Bronchial epithelial cell (primary cell): ENCODE measurements around the gene SH3GL2. TPM values are rescaled to one million over a fixed set of nuclear protein-coding genes. Genes with fewer than 3 reads are reported as not detected.

Experiments used
- DNase-seq: peaks from one replicate; pipeline ENCODE4 v3.0.0-alpha.2; 2010; ENCODE audit warnings: low read depth
- FAIRE-seq: peaks from 2 replicates; lab custom pipeline; 2011; peaks lifted over from hg19 to GRCh38; lab: Jason Lieb, UNC
- H3K27me3 ChIP-seq: 2 replicates; pipeline ENCODE4 v1.5.1; 2011; ENCODE audit warnings: low read length; ENCODE audit not compliant: control insufficient read depth, insufficient read depth
- H3K36me3 ChIP-seq: 2 replicates; pipeline ENCODE4 v1.5.1; 2011; ENCODE audit warnings: low read length; ENCODE audit not compliant: control insufficient read depth, insufficient read depth
- H3K4me3 ChIP-seq: 2 replicates; pipeline ENCODE4 v1.5.1; 2011; ENCODE audit warnings: mild to moderate bottlenecking, low read depth, low read length, control low read depth
- total RNA-seq: library from RNA; depleted of rRNA; stranded (reverse); fragments of >200 nt; gene quantifications from 2 replicates; pipeline ENCODE4 v1.2.1, GENCODE V29; 2014
- TF ChIP-seq, protein P1 (sequence below): IDR thresholded peaks from 2 replicates; pipeline ENCODE4 v1.5.1; 2011; ENCODE audit warnings: mild to moderate bottlenecking, moderate library complexity, low read length, control low read depth, inconsistent platforms; ENCODE audit not compliant: insufficient read depth, severe bottlenecking

SH3GL2 gene
- total RNA-seq, 1 donor from 2014 or later, result not detected

DNA sequence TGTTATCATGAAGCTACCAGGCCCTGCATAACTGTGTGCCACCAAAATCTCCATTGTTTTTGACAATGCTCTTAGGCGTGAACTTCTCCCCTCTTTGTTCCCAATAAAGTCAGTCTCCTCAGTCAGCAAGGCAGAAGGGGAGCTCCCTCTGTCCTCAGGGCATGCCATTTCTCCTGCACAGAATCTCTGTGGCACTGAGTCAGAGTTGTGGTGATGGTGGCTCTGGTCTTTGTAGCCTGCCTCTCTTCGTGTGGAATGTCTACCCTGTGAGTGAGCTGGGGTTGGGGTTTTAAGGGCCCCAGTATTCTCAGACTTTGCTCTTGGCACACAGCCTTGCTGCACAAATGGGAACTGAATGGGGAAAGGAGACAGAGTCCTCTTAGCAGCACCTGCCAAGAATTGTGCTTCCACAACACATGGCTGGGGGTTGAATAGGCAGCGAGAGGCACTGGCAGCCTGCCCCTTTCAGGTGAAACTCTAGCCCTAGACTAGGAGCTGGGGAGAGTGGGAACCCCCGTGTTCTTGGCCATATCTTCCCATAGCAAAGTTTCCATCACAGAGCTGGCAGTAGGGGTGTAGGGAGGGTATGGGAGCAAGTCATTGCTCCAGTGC lies 146.6 kb downstream of the SH3GL2 start:
- Histone ChIP-seq H3K36me3 (no peaks in the 10 kb centered on the region), H3K27me3 (no peaks in the 10 kb centered on the region), H3K4me3 (no peak overlapping the region)
- TF ChIP-seq, protein P1, sequence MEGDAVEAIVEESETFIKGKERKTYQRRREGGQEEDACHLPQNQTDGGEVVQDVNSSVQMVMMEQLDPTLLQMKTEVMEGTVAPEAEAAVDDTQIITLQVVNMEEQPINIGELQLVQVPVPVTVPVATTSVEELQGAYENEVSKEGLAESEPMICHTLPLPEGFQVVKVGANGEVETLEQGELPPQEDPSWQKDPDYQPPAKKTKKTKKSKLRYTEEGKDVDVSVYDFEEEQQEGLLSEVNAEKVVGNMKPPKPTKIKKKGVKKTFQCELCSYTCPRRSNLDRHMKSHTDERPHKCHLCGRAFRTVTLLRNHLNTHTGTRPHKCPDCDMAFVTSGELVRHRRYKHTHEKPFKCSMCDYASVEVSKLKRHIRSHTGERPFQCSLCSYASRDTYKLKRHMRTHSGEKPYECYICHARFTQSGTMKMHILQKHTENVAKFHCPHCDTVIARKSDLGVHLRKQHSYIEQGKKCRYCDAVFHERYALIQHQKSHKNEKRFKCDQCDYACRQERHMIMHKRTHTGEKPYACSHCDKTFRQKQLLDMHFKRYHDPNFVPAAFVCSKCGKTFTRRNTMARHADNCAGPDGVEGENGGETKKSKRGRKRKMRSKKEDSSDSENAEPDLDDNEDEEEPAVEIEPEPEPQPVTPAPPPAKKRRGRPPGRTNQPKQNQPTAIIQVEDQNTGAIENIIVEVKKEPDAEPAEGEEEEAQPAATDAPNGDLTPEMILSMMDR, result no peak
- no peak for DNase-seq
- no peak for FAIRE-seq

DNA sequence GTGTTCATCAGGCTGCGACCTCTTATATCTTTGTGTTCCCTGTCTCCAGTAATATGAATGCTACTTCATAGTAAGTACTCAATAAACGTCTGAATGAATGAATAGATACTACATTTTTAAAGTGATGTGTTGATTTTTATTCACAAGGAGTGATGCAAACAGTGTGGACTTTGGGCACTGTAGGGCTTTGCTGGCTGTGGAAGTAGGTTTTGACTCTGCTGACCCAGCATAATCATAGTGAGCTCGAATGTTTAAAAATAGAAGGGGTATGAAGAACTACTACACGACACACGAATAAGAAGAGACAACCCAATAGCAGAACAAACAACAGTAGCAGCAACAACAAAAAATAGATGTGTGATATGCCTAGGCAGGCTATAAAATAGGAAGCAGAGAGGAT lies 147.4 kb downstream of the SH3GL2 start:
- DNase-seq (no peak), FAIRE-seq (no peak)
- TF ChIP-seq, protein P1, result no peak
- no peak overlapping the region for H3K4me3 ChIP-seq
- H3K27me3 ChIP-seq, result no peaks in the 10 kb centered on the region
- no peaks in the 10 kb centered on the region for H3K36me3 ChIP-seq

DNA sequence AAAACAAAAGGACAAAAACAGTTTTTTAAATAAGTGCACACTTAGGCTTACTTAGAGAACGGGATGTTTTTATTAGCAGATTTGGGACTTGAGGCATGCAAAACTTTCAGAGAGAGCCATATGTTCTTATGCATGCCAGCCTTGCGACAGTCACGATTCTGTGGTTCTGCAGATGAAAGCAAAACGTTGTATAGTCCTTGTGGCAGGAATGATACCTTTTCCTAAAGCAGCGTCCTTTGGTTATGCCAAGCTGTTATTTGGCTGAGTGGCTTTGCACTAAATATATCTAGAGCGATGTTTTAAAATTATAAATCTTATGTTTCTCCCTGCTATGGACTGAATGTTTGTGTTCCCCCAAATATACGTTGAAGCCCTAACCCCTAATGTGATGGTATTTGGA lies 152.0 kb downstream of the SH3GL2 start:
- Histone ChIP-seq H3K4me3 (no peak overlapping the region), H3K27me3 (no peaks in the 10 kb centered on the region), H3K36me3 (no peaks in the 10 kb centered on the region)
- no peak for FAIRE-seq
- DNase-seq, result no peak
- TF ChIP-seq, protein P1, result no peak

DNA sequence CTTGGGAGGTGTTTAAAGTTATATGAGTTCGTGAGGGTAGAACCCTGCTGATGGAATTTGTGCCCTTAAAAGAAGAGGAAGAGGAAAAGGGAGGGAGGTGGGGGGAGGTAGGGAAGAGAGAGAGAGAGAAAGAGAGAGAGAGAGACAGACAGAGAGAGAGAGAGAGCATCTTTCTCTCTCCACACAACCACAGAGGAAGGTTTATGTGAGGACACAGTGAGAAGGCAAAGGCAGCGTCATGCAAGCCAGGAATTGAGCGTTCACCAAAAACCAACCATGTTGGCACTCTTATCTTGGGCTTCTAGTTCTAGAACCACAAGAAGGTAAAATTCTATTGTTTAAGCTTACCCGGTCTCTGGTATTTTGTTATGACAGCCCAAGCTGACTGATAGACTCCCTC lies 152.4 kb downstream of the SH3GL2 start:
- FAIRE-seq (no peak), DNase-seq (no peak)
- Histone ChIP-seq H3K4me3 (no peak overlapping the region), H3K36me3 (no peaks in the 10 kb centered on the region), H3K27me3 (no peaks in the 10 kb centered on the region)
- TF ChIP-seq, protein P1, result no peak

DNA sequence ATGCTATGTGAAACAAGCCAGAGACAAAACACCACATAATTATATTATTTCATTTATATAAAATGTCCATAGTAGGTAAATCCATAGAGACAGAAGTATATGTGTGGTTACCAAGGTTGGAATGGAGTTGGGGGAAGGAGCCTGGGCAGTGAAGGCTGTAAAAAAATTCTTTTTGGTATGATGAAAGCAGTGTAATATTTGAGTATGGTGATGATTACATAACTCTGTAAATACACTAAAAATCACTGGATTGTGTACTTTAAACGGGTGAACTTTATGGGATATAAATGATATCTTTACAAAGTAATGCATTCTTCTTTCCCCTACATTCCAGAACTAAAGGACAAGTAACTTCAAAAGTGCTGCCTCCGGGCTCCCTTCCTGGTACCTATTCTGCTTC lies 155.8 kb downstream of the SH3GL2 start:
- no peak overlapping the region for H3K4me3 ChIP-seq
- no peaks in the 10 kb centered on the region for H3K36me3 ChIP-seq
- TF ChIP-seq, protein P1, result no peak
- FAIRE-seq, result no peak
- no peaks in the 10 kb centered on the region for H3K27me3 ChIP-seq
- DNase-seq, result no peak

DNA sequence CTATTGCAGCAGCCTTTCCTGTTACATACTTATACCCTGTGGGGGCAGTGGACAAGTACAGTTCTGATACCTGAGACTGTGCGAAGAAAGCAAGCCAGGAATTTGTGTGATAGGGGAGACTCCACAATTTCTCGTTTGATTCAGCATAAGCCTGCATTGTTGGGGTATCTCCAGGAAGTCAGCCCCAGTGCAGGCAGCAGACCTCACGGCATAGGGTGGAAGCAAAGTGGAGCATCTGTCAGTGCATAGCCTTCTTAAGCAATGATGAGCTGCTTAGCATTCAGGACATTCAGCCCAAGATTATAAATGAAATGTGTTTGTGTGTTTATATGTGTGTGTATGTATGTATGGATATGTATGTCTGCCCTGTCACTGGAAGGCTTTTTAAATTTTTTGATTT lies 157.0 kb downstream of the SH3GL2 start:
- Histone ChIP-seq H3K4me3 (no peak overlapping the region), H3K27me3 (no peaks in the 10 kb centered on the region), H3K36me3 (no peaks in the 10 kb centered on the region)
- TF ChIP-seq, protein P1, result no peak
- FAIRE-seq (no peak), DNase-seq (no peak)
